HepG2 (cell line): ENCODE results near the gene C14orf93. TPM values are rescaled to one million over a fixed set of nuclear protein-coding genes. Genes with fewer than 3 reads are reported as not detected.

Source experiments
- ATM ChIP-seq: fragments of 450-650 bp; IDR thresholded peaks from 2 replicates; pipeline ENCODE4 v1.7.1; 2017; ENCODE audit warnings: mild to moderate bottlenecking, borderline replicate concordance
- BHLHE40 ChIP-seq: IDR thresholded peaks from 2 replicates; pipeline ENCODE4 v1.6.1; 2011; ENCODE audit warnings: low read length, improper control_type of control experiment
- CCAR2 ChIP-seq: fragments of 200-400 bp; formaldehyde crosslinking; optimal IDR thresholded peaks from 2 replicates; pipeline ENCODE3; 2018; ENCODE audit warnings: low read depth, mild to moderate bottlenecking, low read length, moderate library complexity
- CHD4 ChIP-seq: fragments of 200-600 bp; sonication (generic); IDR thresholded peaks from 2 replicates; pipeline ENCODE4 v1.7.0; 2017; ENCODE audit warnings: mild to moderate bottlenecking, low read length, borderline replicate concordance
- GPBP1L1 ChIP-seq: sonication (generic); formaldehyde crosslinking; IDR thresholded peaks from 2 replicates; pipeline ENCODE4 v1.5.0; 2020; ENCODE audit warnings: mild to moderate bottlenecking, missing genetic modification reagents
- GTF3A ChIP-seq: sonication (generic); formaldehyde crosslinking; conservative IDR thresholded peaks from 2 replicates; pipeline ENCODE4 v1.4.0; 2020; ENCODE audit warnings: mild to moderate bottlenecking, missing genetic modification reagents
- HMGA1 ChIP-seq: sonication (generic); formaldehyde crosslinking; conservative IDR thresholded peaks from 2 replicates; pipeline ENCODE4 v1.4.0; 2020; ENCODE audit warnings: missing genetic modification reagents
- KAT8 ChIP-seq: IDR thresholded peaks from 2 replicates; pipeline ENCODE4 v1.6.1; 2016; ENCODE audit warnings: missing genetic modification reagents, missing compliant biosample characterization
- KMT2A ChIP-seq: sonication (generic); formaldehyde crosslinking; IDR thresholded peaks from 2 replicates; pipeline ENCODE4 v1.4.0; 2020; ENCODE audit warnings: missing genetic modification reagents
- MAFF ChIP-seq: IDR thresholded peaks from 2 replicates; pipeline ENCODE4 v1.6.1; 2011; ENCODE audit warnings: low read depth, low read length, improper control_type of control experiment
- MATR3 ChIP-seq: sonication (generic); formaldehyde crosslinking; IDR thresholded peaks from 2 replicates; pipeline ENCODE4 v1.4.0; 2020; ENCODE audit warnings: missing genetic modification reagents
- MLX ChIP-seq: IDR thresholded peaks from 2 replicates; pipeline ENCODE4 v1.6.1; 2016
- MYC ChIP-seq: sonication (generic); formaldehyde crosslinking; IDR thresholded peaks from 2 replicates; pipeline ENCODE4 v1.9.0; 2021; ENCODE audit warnings: missing genetic modification reagents, borderline replicate concordance
- NFE2L2 ChIP-seq: fragments of 150-350 bp; IDR thresholded peaks from 2 replicates; pipeline ENCODE4 v1.6.1; 2014; ENCODE audit warnings: low read length
- SMC3 ChIP-seq: IDR thresholded peaks from 2 replicates; pipeline ENCODE4 v1.6.1; 2011; ENCODE audit warnings: low read length, improper control_type of control experiment
- SNAPC5 ChIP-seq: sonication (generic); formaldehyde crosslinking; IDR thresholded peaks from 2 replicates; pipeline ENCODE4 v1.8.1; 2023; ENCODE audit warnings: mild to moderate bottlenecking, missing genetic modification reagents, borderline replicate concordance
- SRY ChIP-seq: sonication (generic); formaldehyde crosslinking; IDR thresholded peaks from 2 replicates; pipeline ENCODE4 v1.8.0; 2022; ENCODE audit warnings: mild to moderate bottlenecking, missing genetic modification reagents
- TARDBP ChIP-seq: sonication (generic); formaldehyde crosslinking; IDR thresholded peaks from 2 replicates; pipeline ENCODE4 v1.8.0; 2022; ENCODE audit warnings: mild to moderate bottlenecking, missing genetic modification reagents
- TSC22D2 ChIP-seq: sonication (generic); formaldehyde crosslinking; IDR thresholded peaks from 2 replicates; pipeline ENCODE4 v1.5.1; 2020; ENCODE audit warnings: missing genetic modification reagents, mild to moderate bottlenecking, borderline replicate concordance
- ZKSCAN8 ChIP-seq: IDR thresholded peaks from 2 replicates; pipeline ENCODE4 v1.6.1; 2016; ENCODE audit warnings: borderline replicate concordance, missing genetic modification reagents, missing compliant biosample characterization
- ZNF251 ChIP-seq: sonication (generic); formaldehyde crosslinking; IDR thresholded peaks from 2 replicates; pipeline ENCODE4 v1.9.0; 2021; ENCODE audit warnings: mild to moderate bottlenecking, missing genetic modification reagents
- ZNF382 ChIP-seq: sonication (generic); formaldehyde crosslinking; IDR thresholded peaks from 2 replicates; pipeline ENCODE4 v1.5.0; 2020; ENCODE audit warnings: missing genetic modification reagents, mild to moderate bottlenecking, borderline replicate concordance
- ZNF468 ChIP-seq: sonication (generic); formaldehyde crosslinking; IDR thresholded peaks from 2 replicates; pipeline ENCODE4 v1.8.0; 2022; ENCODE audit warnings: mild to moderate bottlenecking, moderate library complexity, missing genetic modification reagents
- ZNF570 ChIP-seq: sonication (generic); formaldehyde crosslinking; IDR thresholded peaks from 2 replicates; pipeline ENCODE4 v1.4.0; 2020; ENCODE audit warnings: mild to moderate bottlenecking, missing genetic modification reagents, borderline replicate concordance
- ZNF780A ChIP-seq: sonication (generic); formaldehyde crosslinking; IDR thresholded peaks from 2 replicates; pipeline ENCODE4 v1.8.0; 2022; ENCODE audit warnings: mild to moderate bottlenecking, missing genetic modification reagents, moderate library complexity
- ZSCAN21 ChIP-seq: sonication (generic); formaldehyde crosslinking; IDR thresholded peaks from 2 replicates; pipeline ENCODE4 v1.8.0; 2022; ENCODE audit warnings: mild to moderate bottlenecking, missing genetic modification reagents, moderate library complexity, borderline replicate concordance
- polyA plus RNA-seq, 8 experiments: library from polyadenylated mRNA; depleted of rRNA in 3 of 8; stranded (reverse) in 7 of 8; unstranded in 1 of 8; fragments of >200 nt; fragmentation: Illumina TruSeq in 4 of 8; extraction: Trizol in 4 of 8; gene quantifications; 2 replicates each; pipeline versions ENCODE4 v1.2.1 to v1.2.3, GENCODE V29; 2011 to 2016; ENCODE audit warnings: low read depth in 4 of 8, missing spikeins in 1 of 8, mixed read lengths in 1 of 8; ENCODE audit not compliant: insufficient read depth in 1 of 8
- total RNA-seq, 5 experiments: library from RNA; depleted of rRNA; stranded (reverse); fragments of >200 nt; fragmentation: Illumina TruSeq; extraction: Trizol; gene quantifications; 2 replicates each; pipeline ENCODE4 v1.2.3, GENCODE V29; 2016; ENCODE audit warnings: low read depth in 1 of 5
- TF ChIP-seq, protein P1 (sequence below): sonication (generic); formaldehyde crosslinking; IDR thresholded peaks from 2 replicates; pipeline ENCODE4 v1.8.0; 2022; ENCODE audit warnings: missing genetic modification reagents, low read depth, mild to moderate bottlenecking, borderline replicate concordance
- TF ChIP-seq, protein P2 (sequence below): sonication (generic); formaldehyde crosslinking; IDR thresholded peaks from 2 replicates; pipeline ENCODE4 v1.5.0; 2020; ENCODE audit warnings: missing genetic modification reagents

Gene C14orf93
- total and polyA plus RNA-seq, 2 of the 13 experiments (the other 11 are each of a cell fraction or from before 2014, with no cell fraction given): 11.4 to 22.5 TPM

DNA sequence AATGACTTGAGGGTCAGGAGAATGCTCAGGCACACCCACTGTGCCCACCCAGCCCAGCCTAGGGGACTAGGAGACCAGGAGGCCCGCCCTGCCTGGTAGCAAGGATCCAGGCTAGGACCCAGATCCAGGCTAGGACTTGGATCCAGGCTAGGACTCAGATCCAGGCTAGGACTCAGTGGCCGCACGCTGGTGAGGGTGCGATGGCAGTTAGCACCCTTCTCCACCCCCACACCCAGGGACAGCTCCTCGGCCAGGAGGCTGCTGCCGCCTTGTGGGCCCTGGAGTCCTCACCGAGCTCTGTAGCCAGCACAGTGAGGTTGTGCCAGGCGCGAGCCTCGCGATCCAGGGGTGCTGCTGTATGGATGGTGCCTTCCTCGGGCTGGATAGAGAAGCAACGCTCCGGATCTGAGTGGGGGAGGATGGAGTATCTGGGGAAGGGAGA, 42.3 kb upstream of the C14orf93 start (continued):
- no peak for TF ChIP-seq BHLHE40
- no peak for TF ChIP-seq ZNF570 (CRISPR knock-in tag)
- TF ChIP-seq, protein P1, sequence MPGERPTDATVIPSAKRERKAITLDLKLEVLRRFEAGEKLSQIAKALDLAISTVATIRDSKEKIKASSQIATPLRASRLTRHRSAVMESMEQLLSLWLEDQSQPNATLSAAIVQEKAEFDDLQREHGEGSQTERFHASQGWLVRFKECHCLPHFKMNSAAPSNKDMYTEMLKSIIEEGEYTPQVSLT (CRISPR knock-in tag): no peak
- TF ChIP-seq MLX (CRISPR knock-in tag): no peak
- TF ChIP-seq ZNF382 (CRISPR knock-in tag): no peak
- TF ChIP-seq, protein P2, sequence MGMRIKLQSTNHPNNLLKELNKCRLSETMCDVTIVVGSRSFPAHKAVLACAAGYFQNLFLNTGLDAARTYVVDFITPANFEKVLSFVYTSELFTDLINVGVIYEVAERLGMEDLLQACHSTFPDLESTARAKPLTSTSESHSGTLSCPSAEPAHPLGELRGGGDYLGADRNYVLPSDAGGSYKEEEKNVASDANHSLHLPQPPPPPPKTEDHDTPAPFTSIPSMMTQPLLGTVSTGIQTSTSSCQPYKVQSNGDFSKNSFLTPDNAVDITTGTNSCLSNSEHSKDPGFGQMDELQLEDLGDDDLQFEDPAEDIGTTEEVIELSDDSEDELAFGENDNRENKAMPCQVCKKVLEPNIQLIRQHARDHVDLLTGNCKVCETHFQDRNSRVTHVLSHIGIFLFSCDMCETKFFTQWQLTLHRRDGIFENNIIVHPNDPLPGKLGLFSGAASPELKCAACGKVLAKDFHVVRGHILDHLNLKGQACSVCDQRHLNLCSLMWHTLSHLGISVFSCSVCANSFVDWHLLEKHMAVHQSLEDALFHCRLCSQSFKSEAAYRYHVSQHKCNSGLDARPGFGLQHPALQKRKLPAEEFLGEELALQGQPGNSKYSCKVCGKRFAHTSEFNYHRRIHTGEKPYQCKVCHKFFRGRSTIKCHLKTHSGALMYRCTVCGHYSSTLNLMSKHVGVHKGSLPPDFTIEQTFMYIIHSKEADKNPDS (CRISPR knock-in tag): no peak
- no peak for TF ChIP-seq SNAPC5 (CRISPR knock-in tag)
- peak; percentile 72; the same call in 1 of the 2 replicates for TF ChIP-seq ZNF251 (CRISPR knock-in tag)
- TF ChIP-seq KMT2A: no peak; the same call in 1 of the 2 replicates
- no peak for TF ChIP-seq TARDBP
- TF ChIP-seq MATR3 (CRISPR knock-in tag): no peak
- no peak; the same call in 1 of the 2 replicates for TF ChIP-seq SRY (CRISPR knock-in tag)
- TF ChIP-seq MAFF: no peak
- no peak for TF ChIP-seq ZKSCAN8
- TF ChIP-seq ATM: no peak
- no peak for TF ChIP-seq TSC22D2 (CRISPR knock-in tag)
- no peak for TF ChIP-seq ZNF780A (CRISPR knock-in tag)
- TF ChIP-seq HMGA1 (CRISPR knock-in tag): no peak
- TF ChIP-seq MYC: peak; percentile 63
- no peak for TF ChIP-seq CHD4
- no peak for TF ChIP-seq KAT8 (CRISPR knock-in tag)
- no peak for TF ChIP-seq ZNF468 (CRISPR knock-in tag)
- no peak for TF ChIP-seq GTF3A (CRISPR knock-in tag)
- TF ChIP-seq GPBP1L1 (CRISPR knock-in tag): no peak
- TF ChIP-seq SMC3: peak; percentile 54; the same call in 1 of the 2 replicates
- no peak for TF ChIP-seq NFE2L2
- no peak for TF ChIP-seq CCAR2
- peak; percentile 23; the same call in 1 of the 2 replicates for TF ChIP-seq ZSCAN21 (CRISPR knock-in tag)
